GM21529 (cell line): ENCODE measurements around the gene MAP2K6.

Source experiments
- ATAC-seq: cut with Tn5 transposase; IDR thresholded peaks from one replicate; pipeline ENCODE4 v1.9.1; 2021; ENCODE audit not compliant: unreplicated experiment

MAP2K6 gene

GRCh38 chr17:69574257-69575197, 160.0 kb downstream of the MAP2K6 start:
- no peak for ATAC-seq

GRCh38 chr17:69575346-69575761, 160.9 kb downstream of the MAP2K6 start:
- ATAC-seq = no peak

- ATAC-seq = no peak
Measured at GRCh38 chr17:69577098-69577497, 162.6 kb downstream of the MAP2K6 start.

- ATAC-seq = no peak
Measured at GRCh38 chr17:69578385-69578936, 164.0 kb downstream of the MAP2K6 start.

GRCh38 chr17:69579961-69580677, 165.6 kb downstream of the MAP2K6 start:
- ATAC-seq = no peak

- peak; percentile 80 for ATAC-seq
Measured at GRCh38 chr17:69581061-69581961, 166.8 kb downstream of the MAP2K6 start.

GRCh38 chr17:69588316-69588715, 173.8 kb downstream of the MAP2K6 start:
- no peak for ATAC-seq

GRCh38 chr17:69588827-69589239, 174.3 kb downstream of the MAP2K6 start:
- no peak for ATAC-seq

GRCh38 chr17:69590671-69591070, 176.2 kb downstream of the MAP2K6 start:
- no peak for ATAC-seq

- ATAC-seq = no peak
Measured at GRCh38 chr17:69592692-69593350, 178.3 kb downstream of the MAP2K6 start.

GRCh38 chr17:69593351-69593715, 178.8 kb downstream of the MAP2K6 start:
- no peak for ATAC-seq

GRCh38 chr17:69593716-69594115, 179.2 kb downstream of the MAP2K6 start:
- ATAC-seq = no peak

GRCh38 chr17:69594641-69595040, 180.1 kb downstream of the MAP2K6 start:
- no peak for ATAC-seq

GRCh38 chr17:69596141-69596540, 181.6 kb downstream of the MAP2K6 start:
- no peak for ATAC-seq

GRCh38 chr17:69597898-69598692, 183.6 kb downstream of the MAP2K6 start:
- no peak for ATAC-seq

GRCh38 chr17:69602972-69603371, 188.5 kb downstream of the MAP2K6 start:
- no peak for ATAC-seq
